GM19193 (cell line): Measurements from ENCODE around the gene ZNF618.

Experiments used
- POLR2A ChIP-seq: IDR thresholded peaks from 4 replicates; pipeline ENCODE4 v1.6.1; 2011; ENCODE audit not compliant: insufficient read depth, insufficient read length; ENCODE audit errors: extremely low read depth

Gene ZNF618

GRCh38 chr9:113873446-113873845 is 2.7 kb upstream of the ZNF618 start:
- TF ChIP-seq POLR2A = no peak

- no peak for TF ChIP-seq POLR2A
These were observed 2.2 kb upstream of the ZNF618 start for GRCh38 chr9:113873926-113874325.

DNA sequence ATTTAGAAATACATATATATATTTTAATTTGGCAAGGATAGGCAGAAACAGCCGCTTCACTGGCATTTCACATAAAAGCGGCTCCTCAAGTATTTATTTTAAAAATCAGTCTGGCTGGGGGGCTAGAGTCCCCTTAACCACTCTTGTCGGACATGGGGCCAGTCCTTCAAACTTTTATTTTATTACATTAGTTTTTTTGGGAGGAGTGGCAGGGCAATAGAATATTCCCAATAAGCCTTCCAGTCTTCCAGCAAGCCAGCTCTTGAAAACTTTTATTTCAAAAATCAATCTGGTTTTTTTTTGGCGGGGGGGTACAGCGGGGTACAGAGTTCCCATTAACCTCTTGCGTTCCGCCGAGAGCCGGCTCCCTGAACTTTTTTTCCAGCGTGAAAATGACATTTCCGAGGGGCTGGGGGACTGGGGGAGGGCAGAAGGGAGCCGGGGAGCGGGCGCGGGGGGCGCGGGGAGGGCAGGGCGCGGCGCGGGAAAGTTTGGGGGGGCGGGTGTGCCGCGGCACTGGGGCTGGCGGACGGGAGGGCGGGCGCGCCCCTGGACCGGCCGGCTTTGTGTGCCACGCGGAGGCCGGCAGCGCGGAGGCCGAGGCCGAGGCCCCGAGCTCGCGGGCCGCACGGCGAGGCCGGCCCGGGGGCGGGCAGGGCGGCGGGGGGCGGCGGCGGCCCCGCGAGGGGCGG is 504 bp upstream of the ZNF618 start:
- no peak for TF ChIP-seq POLR2A

DNA sequence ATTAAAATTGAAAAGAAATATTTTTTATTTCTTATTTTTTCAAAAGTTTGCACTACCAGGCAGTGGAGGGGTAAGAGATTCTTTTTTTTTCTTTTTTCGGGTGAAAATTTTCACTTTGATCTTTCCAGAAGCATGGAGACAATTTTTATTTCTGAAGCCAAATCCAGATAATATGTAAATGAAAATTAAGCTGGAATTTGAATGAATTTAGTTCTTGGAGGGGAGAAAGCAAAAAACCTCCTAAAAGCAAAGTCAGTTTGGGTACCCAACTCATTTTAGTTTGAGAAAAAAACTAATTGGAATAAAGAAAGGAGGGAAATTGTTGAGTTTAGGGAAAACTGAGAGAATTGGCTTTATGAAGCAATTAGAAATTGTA is 872 bp downstream of the ZNF618 start:
- no peak for TF ChIP-seq POLR2A

- TF ChIP-seq POLR2A = no peak
These were observed 3.2 kb downstream of the ZNF618 start for GRCh38 chr9:113879318-113879717.

GRCh38 chr9:113879911-113880310 is 3.8 kb downstream of the ZNF618 start:
- no peak for TF ChIP-seq POLR2A

DNA sequence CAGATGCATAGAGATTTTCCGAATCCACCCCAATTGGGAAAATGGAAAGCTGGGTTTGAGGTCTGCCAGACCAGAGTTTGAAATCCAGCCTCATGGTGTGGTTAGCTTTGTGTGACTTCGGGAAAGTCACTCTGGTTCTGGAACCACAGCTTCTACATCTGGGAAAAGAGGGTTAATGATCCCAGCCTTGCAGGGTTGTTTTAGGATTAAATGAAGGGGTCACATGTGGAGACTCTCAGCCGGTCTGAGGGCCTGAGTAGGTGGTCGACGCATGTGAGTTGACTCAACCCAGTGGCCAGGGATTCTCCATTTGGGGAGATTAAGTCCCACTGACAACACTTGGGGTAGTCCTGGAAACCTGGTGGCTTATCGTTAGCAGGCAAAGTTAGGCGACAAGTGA is 6.1 kb downstream of the ZNF618 start:
- no peak for TF ChIP-seq POLR2A

GRCh38 chr9:113882636-113883164 is 6.6 kb downstream of the ZNF618 start:
- no peak for TF ChIP-seq POLR2A

GRCh38 chr9:113885183-113886025 is 9.3 kb downstream of the ZNF618 start:
- TF ChIP-seq POLR2A = no peak

DNA sequence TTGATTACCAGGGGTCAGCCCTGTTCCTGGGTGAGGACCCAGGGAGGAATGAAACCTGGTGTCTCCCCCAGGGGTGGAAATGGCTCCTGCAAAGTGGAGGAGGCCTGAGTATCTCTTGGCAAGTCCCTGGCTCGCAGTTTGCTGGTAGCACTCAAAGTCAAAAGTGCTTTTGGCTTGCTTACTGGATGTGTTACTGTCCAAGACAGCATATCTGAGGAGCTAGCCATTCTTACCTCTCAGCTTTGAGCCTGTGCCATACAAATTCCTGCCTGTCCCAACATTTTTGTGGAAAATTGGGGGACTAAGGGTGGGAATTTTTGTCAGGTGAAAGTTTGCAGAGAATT is 9.9 kb downstream of the ZNF618 start:
- TF ChIP-seq POLR2A = no peak

- TF ChIP-seq POLR2A = no peak
These were observed 10.4 kb downstream of the ZNF618 start for GRCh38 chr9:113886466-113886865.

- no peak for TF ChIP-seq POLR2A
These were observed 10.8 kb downstream of the ZNF618 start for GRCh38 chr9:113886933-113887332.

- no peak for TF ChIP-seq POLR2A
These were observed 11.3 kb downstream of the ZNF618 start for GRCh38 chr9:113887436-113887835.

DNA sequence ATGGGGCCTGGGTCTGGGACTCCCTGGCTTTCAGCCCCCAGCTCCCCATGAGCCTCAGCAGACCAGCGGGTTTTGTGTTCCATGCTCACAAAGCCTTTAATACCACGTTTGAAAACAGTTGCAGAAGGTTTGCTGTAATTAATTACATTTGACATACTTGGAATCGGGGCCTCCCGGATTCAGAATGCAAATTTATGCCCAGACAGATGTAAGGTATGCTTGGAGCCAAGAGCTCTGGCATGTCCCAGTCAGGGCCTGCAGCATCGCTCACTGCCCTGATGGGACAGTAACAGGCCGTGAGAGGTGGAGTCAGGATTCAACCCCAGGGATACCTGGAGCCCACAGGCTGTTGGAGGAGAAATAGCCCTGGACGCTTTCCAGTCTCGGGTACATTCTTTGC is 12.2 kb downstream of the ZNF618 start:
- no peak for TF ChIP-seq POLR2A

DNA sequence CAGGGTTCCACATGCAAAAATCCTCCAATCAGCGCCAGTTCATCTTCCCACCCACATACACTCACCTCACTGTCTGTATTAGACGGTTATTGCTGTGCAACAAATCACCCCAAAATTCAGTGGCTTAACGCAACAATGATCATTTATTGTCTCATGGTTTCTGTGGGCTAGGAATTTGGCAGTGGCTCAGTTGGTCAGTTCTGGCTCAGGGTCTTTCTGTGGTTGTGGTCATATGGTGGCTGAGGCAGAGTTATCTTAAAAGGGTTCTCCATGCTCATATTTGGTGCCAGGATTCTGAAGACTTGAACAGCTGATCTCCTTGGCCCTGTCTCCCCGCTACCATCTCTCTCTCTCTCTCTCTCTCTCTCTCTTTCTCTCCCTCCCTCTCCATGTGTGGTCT is 12.9 kb downstream of the ZNF618 start:
- TF ChIP-seq POLR2A = no peak

GRCh38 chr9:113890704-113891103 is 14.6 kb downstream of the ZNF618 start:
- no peak for TF ChIP-seq POLR2A
